Stimulated activated effector memory CD8-positive, alpha-beta T cell treated with anti-CD3 and anti-CD28 coated beads, Interleukin-12 subunit alpha, Interleukin-12 subunit beta, amount 100 ng/mL, for 72 hours (primary cell): ENCODE measurements around the gene CEL.
"Not testable (repeated sequence)": the region's sequence is repeated elsewhere in the genome, so short reads cannot be mapped to it uniquely, and the experiment has no call there.

ENCODE experiments used
- ATAC-seq: fragments of 150-1000 bp; cut with Tn5 transposase; 2 replicates; pipeline ENCODE4 v1.10.0; 2021
- DNase-seq, 2 donors: peaks; one replicate each; pipeline ENCODE4 v3.0.0; 2021 to 2022; ENCODE audit warnings: low spot score in 2 of 2
- H3K27ac Mint-ChIP-seq: one replicate; pipeline ENCODE4 v1.8.0; 2022; ENCODE audit warnings: mild to moderate bottlenecking, mixed read lengths
- H3K36me3 Mint-ChIP-seq: one replicate; pipeline ENCODE4 v1.8.0; 2022; ENCODE audit warnings: mild to moderate bottlenecking, mixed read lengths
- H3K4me1 Mint-ChIP-seq: one replicate; pipeline ENCODE4 v1.8.0; 2022; ENCODE audit warnings: mixed read lengths
- H3K4me3 Mint-ChIP-seq: one replicate; pipeline ENCODE4 v1.8.0; 2022; ENCODE audit warnings: mild to moderate bottlenecking, mixed read lengths
- H3K9me3 Mint-ChIP-seq: one replicate; pipeline ENCODE4 v1.8.0; 2022; ENCODE audit warnings: mixed read lengths

The CEL gene

DNA sequence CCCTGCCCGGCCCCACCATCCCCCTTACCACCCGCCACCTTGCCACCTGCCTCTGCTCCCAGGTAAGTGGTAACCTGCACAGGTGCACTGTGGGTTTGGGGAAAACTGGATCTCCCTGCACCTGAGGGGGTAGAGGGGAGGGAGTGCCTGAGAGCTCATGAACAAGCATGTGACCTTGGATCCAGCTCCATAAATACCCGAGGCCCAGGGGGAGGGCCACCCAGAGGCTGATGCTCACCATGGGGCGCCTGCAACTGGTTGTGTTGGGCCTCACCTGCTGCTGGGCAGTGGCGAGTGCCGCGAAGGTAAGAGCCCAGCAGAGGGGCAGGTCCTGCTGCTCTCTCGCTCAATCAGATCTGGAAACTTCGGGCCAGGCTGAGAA, at the start of gene CEL:
Gene CEL (plus strand): TSS at position 218 of the 382 bp plus-strand sequence. CDS start 22 bp downstream, at position 240.
- H3K4me1 Mint-ChIP-seq: peaks cover 34% of the 10 kb centered on the region
- not testable (repeated sequence) for H3K27ac Mint-ChIP-seq, H3K4me3 Mint-ChIP-seq, DNase-seq, H3K9me3 Mint-ChIP-seq, ATAC-seq, H3K36me3 Mint-ChIP-seq

DNA sequence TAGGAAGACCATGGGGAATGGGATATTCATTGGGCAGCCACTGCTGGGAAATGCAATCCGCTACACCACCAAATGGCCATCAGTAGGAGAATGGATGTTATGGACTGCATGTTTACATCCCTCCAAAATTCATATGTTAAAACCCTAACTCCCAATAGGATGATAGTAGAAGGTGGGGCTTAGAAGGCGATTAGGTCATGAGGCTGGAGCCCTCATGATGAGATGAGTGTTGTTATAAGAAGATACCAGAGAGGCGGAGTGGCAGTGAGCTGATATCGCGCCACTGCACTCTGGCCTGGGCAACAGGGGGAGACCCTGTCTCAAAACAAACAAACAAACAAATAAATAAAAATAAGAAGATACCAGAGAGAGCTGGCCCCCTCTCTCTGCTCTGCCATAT, 47.1 kb upstream of the CEL start:
- Mint-ChIP-seq H3K27ac (no peak overlapping the region), H3K36me3 (no peaks in the 10 kb centered on the region), H3K4me3 (no peak overlapping the region), H3K9me3 (no peaks in the 10 kb centered on the region), H3K4me1 (no peaks in the 10 kb centered on the region)
- ATAC-seq (no peak), DNase-seq (no peak)

DNA sequence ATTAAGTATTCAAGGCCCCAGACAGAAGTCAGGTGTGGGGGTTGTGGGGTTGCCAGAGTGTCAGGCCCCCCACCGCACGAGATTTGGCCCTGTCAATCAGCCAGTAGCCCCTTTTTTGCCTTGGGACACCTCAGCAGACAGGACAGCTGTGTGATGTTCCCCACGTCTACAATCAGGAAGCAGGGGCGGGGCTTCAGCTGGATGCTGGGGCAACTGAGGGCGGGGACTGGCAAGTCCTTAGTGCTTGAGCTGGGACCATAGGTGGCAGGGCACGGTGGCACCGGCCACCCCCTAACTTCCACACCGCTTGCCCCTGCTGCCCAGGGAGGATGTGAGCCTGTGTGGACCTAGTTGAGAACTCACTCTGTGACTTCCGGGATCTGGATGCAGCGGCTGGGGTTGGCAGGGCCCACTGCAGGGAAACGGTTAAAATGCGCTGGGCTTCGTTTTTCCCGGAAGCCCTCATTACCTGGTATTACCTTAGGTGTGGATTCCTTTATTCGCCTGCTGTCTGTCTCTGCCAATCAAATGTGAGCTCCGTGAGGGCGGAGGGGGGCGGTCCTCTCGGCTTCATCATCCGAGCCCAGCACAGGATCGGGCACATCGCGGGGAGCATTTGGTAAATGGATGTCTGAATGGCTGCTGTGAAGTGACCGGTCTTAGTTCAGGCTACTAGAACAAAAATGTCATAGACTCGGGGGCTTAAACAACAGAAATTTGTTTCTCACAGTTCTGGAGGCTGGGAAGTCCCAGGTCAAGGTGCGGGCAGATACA, 38.5 kb upstream of the CEL start:
- Mint-ChIP-seq H3K9me3 (no peaks in the 10 kb centered on the region), H3K4me1 (peaks cover 8% of the 10 kb centered on the region), H3K36me3 (no peaks in the 10 kb centered on the region), H3K27ac (peak overlapping the region; percentile 63), H3K4me3 (peak overlapping the region; percentile 64)
- DNase-seq: peak; percentile 38 to 62
- ATAC-seq: peak; percentile 78

DNA sequence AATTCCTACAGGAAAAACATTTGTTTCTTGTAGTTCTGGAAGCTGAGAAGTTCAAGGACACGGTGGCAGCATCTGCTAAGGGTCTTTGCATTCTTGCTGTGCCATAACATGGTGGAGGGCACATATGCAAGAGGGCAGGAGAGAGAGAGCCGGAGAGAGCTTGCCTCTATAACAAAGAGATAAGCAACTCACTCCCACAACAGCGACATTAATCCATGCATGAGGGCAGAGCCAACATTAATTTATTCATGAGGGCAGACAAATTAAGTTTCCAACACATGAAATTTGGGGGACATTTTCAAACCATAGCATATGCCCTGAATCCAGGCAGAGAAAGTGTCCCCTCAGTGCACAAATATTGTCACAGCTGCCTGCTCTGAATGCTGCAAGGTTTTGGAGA, 35.4 kb upstream of the CEL start:
- no peak for DNase-seq
- no peaks in the 10 kb centered on the region for H3K9me3 Mint-ChIP-seq
- no peak for ATAC-seq
- no peak overlapping the region for H3K27ac Mint-ChIP-seq
- H3K4me1 Mint-ChIP-seq: peaks cover 18% of the 10 kb centered on the region
- no peak overlapping the region for H3K4me3 Mint-ChIP-seq
- peaks cover 7% of the 10 kb centered on the region for H3K36me3 Mint-ChIP-seq

DNA sequence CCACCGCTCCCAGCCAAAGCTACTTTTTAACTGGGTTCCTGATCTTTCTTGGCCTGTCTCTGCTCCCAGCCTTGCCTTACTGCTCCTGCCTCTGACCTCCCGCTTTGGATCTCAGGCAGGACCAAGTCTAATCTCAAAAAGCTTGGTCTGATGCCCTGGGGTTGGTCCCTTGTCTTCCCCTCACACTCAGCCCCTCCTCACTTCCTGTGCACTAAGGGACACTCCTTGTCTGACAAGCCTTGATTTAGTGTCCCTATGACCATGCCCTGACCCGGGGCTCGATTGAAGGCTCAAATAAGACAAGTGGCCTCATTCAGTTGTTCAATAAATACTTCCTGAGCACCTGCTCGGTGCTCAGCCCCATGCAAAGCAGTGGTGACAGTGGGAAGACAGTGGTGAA, 34.6 kb upstream of the CEL start:
- peaks cover 25% of the 10 kb centered on the region for H3K4me1 Mint-ChIP-seq
- peaks cover 14% of the 10 kb centered on the region for H3K36me3 Mint-ChIP-seq
- DNase-seq (no peak), ATAC-seq (no peak)
- no peak overlapping the region for H3K4me3 Mint-ChIP-seq
- no peaks in the 10 kb centered on the region for H3K9me3 Mint-ChIP-seq
- H3K27ac Mint-ChIP-seq: peak overlapping the region; percentile 11

DNA sequence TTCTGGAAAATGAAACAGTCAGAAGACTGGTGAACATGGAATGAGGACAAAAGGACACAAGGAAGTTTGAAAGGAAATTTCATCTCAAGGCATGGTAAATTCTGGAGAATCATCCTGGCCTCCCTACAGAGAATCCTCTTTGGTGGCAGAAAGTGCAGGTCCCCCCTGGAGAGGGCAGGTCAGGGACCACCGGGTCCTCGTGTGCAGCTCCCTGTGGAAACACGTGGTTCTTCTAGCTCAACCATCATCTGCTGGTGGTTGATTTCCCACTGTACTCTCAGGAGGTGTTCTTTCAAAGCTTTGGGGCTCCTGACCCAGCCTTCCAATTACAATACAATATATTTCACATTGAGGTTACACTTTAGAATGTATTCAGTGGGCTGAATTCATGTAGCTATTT, 33.6 kb upstream of the CEL start:
- no peak overlapping the region for H3K27ac Mint-ChIP-seq
- no peaks in the 10 kb centered on the region for H3K9me3 Mint-ChIP-seq
- peaks cover 28% of the 10 kb centered on the region for H3K4me1 Mint-ChIP-seq
- ATAC-seq (no peak), DNase-seq (no peak)
- H3K36me3 Mint-ChIP-seq: peaks cover 18% of the 10 kb centered on the region
- peak overlapping the region; percentile 93 for H3K4me3 Mint-ChIP-seq

DNA sequence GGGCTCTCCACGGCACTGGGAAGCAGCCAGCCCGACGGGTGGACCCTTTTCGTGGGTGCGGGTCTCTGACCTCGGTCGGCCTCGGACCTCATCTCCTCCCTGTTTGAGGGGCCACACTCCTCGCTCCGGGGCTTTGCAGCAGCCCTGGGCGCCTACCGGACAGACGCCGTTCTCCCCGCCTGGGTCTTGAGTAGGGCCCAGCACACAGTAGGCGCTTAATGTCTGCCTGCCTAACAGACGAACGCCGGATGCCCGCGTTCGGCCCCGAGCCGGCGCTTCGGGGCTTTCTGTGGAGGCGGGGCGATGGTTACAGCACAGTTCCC, 31.8 kb upstream of the CEL start:
- H3K27ac Mint-ChIP-seq: peak overlapping the region; percentile 98
- peak; percentile 35 for ATAC-seq
- peak overlapping the region; percentile 93 for H3K4me3 Mint-ChIP-seq
- peaks cover 41% of the 10 kb centered on the region for H3K4me1 Mint-ChIP-seq
- no peaks in the 10 kb centered on the region for H3K9me3 Mint-ChIP-seq
- peaks cover 18% of the 10 kb centered on the region for H3K36me3 Mint-ChIP-seq
- no peak for DNase-seq

DNA sequence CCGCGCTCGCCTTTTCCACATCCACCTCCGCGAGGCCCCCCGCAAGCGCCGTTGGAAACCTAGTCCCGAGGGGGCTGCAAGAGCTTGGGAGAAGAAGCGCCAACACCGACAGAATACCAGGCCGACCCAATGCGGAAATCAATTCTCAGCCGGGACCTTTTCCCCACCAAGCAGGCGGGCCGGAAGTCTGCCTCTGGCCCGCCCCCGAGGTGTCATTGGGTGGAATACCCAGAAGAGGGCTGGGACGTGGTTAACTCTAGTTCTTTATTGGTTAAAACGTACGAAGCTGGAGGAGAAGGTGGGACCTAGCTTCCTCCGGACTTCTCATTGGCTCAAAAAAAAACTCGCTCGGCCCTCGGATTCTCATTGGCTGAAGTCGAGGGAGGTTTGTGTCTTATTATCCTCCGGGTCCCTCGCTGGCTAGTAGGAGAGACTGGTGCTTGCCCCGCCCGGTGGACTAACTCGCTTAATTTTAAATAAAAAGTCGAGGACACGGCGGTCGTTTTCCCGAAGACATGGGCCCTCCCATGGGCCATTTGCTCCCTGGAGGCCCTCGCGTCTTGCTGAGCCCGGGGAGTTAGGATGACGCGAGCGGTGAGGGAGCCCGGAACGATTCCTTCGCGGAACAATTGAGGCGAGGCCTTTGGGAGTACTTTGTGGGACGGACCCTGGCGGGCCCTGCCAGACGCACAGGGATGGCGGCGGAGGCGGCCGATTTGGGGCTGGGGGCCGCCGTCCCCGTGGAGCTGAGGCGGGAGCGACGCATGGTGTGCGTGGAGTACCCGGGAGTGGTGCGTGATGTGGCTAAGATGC, 31.3 kb upstream of the CEL start, which contains the start of gene GTF3C5:
Gene GTF3C5 (plus strand): TSS at position 681 of the 813 bp plus-strand sequence. CDS start 15 bp downstream, at position 696.
- peaks cover 18% of the 10 kb centered on the region for H3K36me3 Mint-ChIP-seq
- DNase-seq (peak; percentile 77 to 94), ATAC-seq (peak; percentile 97)
- no peaks in the 10 kb centered on the region for H3K9me3 Mint-ChIP-seq
- H3K4me1 Mint-ChIP-seq: peaks cover 41% of the 10 kb centered on the region
- peak within 1 kb of the TSS; percentile 98 for H3K27ac Mint-ChIP-seq
- peak within 1 kb of the TSS; percentile 93 for H3K4me3 Mint-ChIP-seq

DNA sequence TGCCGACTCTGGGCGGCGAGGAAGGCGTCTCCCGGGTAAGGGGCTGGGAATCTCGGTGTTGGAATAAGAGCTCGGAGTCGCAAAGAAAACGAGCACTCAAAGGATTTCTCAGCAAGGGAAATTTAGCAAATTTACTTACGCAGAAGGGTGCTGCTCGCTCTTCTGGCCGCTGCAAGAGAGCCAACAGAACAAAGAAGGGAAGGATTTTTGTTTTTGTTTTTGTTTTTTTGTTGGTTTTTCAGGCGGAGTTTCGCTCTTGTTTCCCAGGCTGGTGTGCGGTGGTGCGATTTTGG, 30.7 kb upstream of the CEL start:
- no peak for ATAC-seq
- Mint-ChIP-seq H3K27ac (peak overlapping the region; percentile 98), H3K4me3 (peak overlapping the region; percentile 93), H3K9me3 (no peaks in the 10 kb centered on the region), H3K4me1 (peaks cover 41% of the 10 kb centered on the region), H3K36me3 (peaks cover 18% of the 10 kb centered on the region)
- no peak for DNase-seq

DNA sequence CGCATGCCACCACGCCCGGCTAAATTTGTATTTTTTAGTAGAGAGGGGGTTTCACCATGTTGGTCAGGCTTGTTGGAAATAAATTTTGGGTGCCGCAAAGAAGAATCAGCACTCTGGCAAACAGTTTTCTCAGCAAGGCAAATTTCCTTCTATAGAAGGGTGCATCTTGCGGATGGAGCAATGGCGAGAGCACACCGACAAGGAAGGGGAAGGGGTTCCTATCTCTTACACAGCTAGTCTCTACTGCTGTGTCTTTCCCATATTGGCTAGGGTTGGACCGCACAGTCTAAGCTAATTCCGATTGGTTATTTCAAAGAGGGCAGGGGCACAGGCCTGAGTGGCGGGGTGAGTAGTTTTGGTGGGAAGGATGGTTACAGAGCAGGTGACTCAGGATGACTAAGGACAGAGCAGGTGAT, 30.3 kb upstream of the CEL start:
- Mint-ChIP-seq H3K36me3 (peaks cover 18% of the 10 kb centered on the region), H3K4me3 (peak overlapping the region; percentile 93), H3K4me1 (peaks cover 41% of the 10 kb centered on the region), H3K27ac (peak overlapping the region; percentile 98), H3K9me3 (no peaks in the 10 kb centered on the region)
- no peak for ATAC-seq
- no peak for DNase-seq

DNA sequence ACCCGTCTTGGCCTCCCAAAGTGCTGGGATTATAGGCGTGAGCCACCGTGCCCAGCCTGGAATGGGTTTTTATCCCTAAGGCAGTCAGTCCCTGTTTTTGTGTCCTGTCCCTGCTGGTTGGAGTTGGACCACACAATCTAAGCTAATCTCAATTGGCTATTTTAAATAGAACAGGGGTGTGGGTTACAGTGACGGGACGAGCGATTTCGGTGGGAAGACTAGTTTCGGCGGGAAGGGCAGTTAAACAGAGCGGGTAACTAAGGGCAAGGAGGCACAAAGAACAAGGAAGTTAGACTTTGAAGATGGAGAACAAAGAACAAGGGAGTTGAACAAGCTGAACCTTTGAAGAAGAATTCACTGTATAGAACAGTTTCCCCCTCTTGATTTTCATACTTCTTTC, 29.6 kb upstream of the CEL start:
- Mint-ChIP-seq H3K27ac (peak overlapping the region; percentile 98), H3K9me3 (no peaks in the 10 kb centered on the region), H3K36me3 (peaks cover 23% of the 10 kb centered on the region), H3K4me1 (peaks cover 41% of the 10 kb centered on the region), H3K4me3 (peak overlapping the region; percentile 93)
- ATAC-seq: no peak
- no peak for DNase-seq

DNA sequence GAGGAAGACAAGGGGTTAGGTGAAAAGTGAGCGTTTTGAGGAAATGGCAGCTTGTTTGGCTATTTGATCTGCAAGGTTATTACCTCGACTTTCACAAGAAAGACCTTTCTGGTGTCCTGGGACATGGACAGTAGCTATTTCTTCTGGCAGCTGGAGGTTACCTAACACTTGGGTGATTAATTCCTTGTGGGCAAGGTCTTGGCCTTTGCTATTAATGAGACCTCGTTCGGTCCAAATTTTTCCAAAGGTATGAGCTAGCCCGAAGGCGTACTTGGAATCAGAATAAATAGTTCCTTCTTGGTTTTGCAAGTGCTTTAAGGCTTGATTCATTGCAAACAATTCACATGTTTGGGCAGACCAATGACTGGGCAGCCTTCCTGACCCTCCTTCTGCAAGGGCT, 26.1 kb upstream of the CEL start:
- H3K4me3 Mint-ChIP-seq: no peak overlapping the region
- DNase-seq (no peak), ATAC-seq (no peak)
- H3K36me3 Mint-ChIP-seq: peaks cover 27% of the 10 kb centered on the region
- no peaks in the 10 kb centered on the region for H3K9me3 Mint-ChIP-seq
- H3K27ac Mint-ChIP-seq: no peak overlapping the region
- peaks cover 46% of the 10 kb centered on the region for H3K4me1 Mint-ChIP-seq

DNA sequence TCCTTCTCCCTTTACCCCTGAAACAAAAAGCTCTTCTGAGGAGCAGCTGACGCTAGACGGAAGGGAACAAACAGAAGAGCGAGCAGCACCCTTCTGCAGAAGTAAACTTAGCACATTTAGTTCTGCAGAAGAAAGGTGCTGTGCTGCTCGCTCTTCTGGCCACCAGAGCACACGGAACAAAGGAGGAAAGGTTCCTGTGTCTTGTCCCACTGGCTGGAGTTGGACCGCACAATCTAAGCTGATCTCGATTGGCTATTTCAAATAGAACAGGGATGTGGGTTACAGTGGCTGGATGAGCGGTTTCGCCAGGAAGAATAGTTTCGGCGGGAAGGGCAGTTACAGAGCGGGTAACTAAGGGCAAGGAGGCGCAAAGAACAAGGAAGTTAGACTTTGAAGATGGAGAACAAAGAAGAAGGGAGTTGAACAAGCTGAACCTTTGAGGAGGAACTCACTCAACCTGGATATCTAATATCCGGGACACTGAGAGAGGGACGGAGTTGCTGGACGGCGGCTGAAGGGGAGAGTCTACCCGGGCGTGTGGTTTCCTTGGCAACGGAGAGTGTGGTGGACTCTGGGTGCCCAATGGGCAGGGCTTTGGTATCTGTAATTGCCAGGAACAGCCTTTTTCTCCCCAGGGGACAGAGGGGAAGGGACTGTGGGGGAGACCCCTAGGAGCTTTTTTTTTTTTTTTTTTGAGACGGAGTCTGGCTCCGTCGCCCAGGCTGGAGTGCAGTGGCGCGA, 23.8 kb upstream of the CEL start:
- Mint-ChIP-seq H3K4me3 (no peak overlapping the region), H3K36me3 (peaks cover 19% of the 10 kb centered on the region), H3K27ac (peak overlapping the region; percentile 26), H3K9me3 (no peaks in the 10 kb centered on the region), H3K4me1 (peaks cover 30% of the 10 kb centered on the region)
- DNase-seq (no peak), ATAC-seq (no peak)

DNA sequence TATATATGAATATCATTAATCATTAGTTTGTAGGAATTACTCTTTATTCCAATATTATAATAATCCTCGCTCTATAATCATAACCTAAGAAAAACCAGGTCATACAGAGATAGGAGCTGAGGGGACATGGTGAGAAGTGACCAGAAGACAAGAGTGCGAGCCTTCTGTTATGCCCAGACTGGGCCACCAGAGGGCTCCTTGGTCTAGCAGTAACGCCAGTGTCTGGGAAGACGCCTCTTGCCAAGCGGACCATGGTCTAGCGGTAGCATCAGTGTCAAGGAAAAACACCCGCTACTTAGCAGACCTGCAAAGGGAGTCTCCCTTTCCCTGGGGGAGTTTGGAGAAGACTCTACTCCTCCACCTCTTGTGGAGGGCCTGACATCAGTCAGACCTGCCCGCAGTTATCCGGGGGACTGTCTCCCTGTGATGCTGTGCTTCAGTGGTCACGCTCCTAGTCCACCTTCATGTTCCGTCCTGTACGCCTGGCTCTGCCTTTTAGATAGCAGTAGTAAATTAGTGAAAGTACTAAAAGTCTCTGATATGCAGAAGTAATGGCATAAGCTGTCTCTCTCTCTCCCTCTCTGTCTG, 20.8 kb upstream of the CEL start:
- peaks cover 49% of the 10 kb centered on the region for H3K36me3 Mint-ChIP-seq
- not testable (repeated sequence) for H3K27ac Mint-ChIP-seq, H3K9me3 Mint-ChIP-seq, ATAC-seq, H3K4me3 Mint-ChIP-seq
- H3K4me1 Mint-ChIP-seq: peaks cover 22% of the 10 kb centered on the region
- peak; percentile 28 to 66 for DNase-seq

DNA sequence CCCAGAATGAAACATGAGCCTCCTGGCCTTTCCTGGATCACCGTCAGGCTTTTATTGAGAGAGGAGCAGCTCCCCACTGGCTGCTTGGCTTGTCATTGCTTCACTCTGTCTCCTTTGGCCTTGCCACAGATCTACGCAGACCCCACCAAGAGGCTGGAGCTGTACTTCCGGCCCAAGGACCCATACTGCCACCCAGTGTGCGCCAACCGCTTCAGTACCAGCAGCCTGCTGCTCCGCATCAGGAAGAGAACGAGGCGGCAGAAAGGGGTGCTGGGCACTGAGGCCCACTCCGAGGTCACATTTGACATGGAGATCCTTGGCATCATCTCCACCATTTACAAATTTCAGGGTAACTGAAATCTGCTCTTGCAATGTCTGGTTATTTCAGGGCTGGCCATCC, 19.8 kb upstream of the CEL start:
- ATAC-seq (no peak), DNase-seq (no peak)
- no peak overlapping the region for H3K27ac Mint-ChIP-seq
- H3K4me3 Mint-ChIP-seq: no peak overlapping the region
- no peaks in the 10 kb centered on the region for H3K9me3 Mint-ChIP-seq
- peaks cover 22% of the 10 kb centered on the region for H3K4me1 Mint-ChIP-seq
- peaks cover 56% of the 10 kb centered on the region for H3K36me3 Mint-ChIP-seq
